ENCODE results near the gene RAC3.

- TF ChIP-seq CTCF (IDR thresholded peaks at IDR 0.05) (peak in 1 of 2 donors; percentile 23), POLR2A (IDR thresholded peaks at IDR 0.05) (no peak), POLR2AphosphoS5 (IDR thresholded peaks at IDR 0.05) (no peak)
Measured at GRCh38 chr17:82014432-82014831, 17.0 kb upstream of the RAC3 start.
